SKM-1 (cell line): ENCODE measurements around the gene SCOC.
"Not testable (repeated sequence)": the region's sequence is repeated elsewhere in the genome, so short reads cannot be mapped to it uniquely, and the experiment has no call there.

ENCODE experiments used
- DNase-seq: peaks from one replicate; lab custom pipeline; 2025; ENCODE audit not compliant: unreplicated experiment; lab: John Stamatoyannopoulos, UW

The SCOC gene

DNA sequence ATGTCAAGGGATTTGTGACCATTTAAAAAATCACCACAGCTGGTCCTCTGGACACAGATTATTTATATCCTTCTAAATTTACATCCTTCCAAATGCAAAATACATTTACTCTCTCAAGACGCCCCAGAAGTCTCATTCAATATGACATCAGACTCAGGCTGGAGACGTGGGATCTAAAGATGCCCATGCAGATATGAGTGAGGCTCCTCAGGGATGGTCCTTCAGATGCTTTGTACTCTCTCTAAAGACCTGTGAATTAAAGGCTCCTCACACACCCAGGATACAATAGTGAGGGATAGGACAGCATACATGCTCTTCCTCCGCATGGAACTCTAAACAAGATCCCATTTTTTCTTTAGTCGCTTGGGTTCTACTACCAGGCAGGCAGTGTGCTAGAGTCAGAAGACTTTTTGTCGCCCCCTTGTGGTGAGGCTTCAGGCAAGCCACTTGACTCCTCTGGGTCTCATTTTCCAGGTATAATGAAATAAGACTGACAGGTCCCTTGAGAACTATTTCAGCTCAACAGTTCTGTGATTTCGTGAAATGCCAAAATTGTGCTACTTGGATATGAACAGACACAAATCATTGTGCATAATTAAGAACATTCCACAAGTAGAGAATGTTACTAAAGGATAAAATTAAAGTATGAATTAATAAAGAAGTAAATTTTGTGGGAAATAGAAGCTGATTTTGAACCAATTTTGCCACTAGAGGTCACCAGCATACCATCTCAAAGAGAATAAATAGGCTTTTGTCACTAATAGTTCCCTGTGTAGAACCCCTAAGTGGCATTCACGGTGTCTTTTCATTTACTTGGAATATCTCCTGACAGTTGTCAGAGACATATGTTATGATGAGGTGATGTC, 13.7 kb upstream of the SCOC start:
- peak; percentile 72 for DNase-seq

DNA sequence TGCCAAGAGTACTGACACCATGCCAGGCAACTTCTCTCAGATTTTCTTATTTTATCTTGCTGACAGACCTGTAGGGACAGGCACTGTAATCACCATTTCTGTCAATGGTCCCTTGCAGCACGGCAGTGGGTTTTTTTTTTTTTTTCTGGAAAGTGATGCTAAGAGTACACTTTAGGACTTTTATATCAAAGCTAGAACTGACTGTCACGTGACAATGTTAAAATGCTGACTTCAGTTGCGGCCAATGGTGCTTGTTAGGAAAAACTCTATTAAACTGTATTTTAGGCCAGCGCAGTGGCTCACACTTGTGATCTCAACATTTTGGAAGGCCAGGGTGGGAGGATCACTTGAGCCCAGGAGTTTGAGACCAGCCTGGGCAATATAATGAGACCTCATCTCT, 12.3 kb upstream of the SCOC start:
- DNase-seq: no peak

DNA sequence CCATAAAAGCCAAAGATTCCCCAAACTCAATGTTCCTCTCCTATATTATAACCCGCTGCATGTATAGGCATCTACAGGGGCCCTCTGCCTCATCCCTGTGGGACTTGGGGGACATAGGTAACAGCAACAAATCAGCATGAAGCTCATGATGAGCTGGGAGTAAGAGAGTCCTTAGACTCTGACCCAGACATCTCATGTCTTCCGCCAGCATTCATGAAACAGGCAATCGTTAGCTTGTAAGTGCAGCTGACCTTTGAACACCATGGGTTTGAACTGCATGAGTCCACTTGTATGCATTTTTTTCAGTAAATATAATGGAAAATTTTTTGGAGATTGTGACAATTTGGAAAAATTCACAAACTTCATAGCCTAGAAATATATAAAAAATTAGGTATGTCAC, 10.4 kb upstream of the SCOC start:
- no peak for DNase-seq

DNA sequence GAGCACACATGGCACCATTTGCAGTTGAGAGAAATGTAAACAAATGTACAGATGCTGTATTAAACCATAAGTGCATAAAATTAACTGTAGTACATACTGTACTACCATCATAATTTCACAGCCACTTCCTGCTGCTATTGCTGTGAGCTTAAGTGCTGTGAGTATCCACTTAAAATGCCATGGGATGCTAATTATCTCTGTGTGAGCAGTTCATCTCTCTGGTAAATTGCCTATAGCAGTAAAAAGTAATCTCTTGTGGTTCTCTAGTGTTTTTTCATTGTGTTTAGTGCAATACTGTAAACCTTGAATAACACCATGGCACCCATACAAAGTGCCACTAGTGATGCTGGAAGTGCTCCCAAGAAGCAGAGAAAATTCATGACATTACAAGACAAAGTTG, 9.9 kb upstream of the SCOC start:
- DNase-seq: no peak

DNA sequence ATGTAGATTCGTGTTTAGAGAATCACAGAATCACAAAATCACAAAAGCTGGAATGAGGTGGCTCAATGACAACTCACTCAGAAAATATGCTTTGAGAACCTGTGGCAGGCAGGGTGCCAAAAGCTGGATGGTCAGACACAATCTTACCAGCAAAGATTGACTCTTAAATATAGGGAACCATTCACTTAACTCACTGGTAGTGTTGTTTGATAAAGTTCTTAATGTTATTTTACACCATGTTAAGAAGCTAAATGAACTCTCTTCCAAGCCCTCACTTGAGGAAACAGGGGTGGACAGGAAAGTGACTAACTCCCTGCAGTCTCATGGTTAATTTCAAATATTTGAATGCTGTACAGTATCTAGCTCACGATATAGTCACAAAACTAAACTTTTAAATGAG, 5.7 kb upstream of the SCOC start:
- no peak for DNase-seq

DNA sequence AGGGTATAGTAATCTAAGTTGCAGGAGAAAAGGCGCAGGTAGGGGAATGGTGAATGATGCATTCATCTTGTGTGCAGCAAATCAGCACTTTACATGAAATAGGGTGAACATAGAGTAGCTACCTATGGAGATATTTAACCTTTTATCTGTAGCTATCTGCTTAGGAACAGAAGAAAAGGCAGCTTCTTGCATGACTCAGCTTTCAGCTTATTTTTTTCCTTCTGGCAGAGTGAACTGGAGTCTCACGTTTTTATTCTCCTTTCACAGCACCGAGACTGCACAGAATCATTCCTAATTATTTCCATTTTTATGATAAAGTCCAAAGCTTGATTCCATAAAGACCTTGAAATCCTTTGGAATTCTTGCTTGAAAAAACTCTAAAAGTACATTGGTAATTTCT, 4.8 kb upstream of the SCOC start:
- DNase-seq: no peak

DNA sequence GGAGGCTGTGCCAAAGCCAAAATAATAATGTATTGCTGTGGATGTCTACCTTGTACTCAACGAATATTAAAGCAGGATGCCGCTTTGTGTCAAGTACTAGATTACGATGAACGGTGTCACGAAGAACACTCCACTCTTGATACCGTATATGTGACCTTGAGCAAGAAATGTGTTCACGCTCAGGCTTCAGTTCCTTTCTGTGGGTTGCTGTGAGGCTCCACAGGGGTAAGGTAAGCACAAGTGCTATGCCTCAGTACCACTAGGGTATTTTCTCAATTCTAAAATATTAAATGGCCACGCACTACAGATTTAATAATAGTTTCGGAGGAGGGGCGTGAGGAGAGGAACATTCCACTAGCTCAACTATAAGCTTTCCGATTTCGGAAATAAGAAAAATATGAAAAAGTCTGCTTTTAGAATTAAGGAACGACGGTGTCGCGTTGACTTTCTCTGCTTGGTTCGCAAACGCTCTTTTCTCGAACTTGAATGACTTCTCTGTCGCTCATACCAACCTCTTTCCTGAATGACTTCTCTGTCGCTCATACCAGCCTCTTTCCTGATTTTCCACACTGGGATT, 607 bp upstream of the SCOC start:
- DNase-seq: peak; percentile 61

DNA sequence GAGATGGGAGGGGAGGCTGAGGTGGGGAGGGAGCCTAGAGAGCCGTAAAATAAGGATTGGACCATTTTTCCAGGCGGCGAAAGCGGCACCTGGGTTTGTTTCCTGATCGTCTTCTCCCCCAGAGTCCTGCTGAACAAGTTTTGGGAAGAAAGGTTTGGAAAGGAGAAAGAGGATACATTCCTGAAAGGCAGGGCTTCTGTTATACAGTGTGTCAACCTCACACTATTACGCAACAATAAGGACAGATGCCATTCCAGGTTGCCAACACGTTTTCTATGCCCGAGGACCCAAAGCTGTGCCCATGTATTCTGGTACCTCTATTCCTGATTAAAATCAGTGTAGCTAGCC, 658 bp downstream of the SCOC start:
- DNase-seq: no peak

DNA sequence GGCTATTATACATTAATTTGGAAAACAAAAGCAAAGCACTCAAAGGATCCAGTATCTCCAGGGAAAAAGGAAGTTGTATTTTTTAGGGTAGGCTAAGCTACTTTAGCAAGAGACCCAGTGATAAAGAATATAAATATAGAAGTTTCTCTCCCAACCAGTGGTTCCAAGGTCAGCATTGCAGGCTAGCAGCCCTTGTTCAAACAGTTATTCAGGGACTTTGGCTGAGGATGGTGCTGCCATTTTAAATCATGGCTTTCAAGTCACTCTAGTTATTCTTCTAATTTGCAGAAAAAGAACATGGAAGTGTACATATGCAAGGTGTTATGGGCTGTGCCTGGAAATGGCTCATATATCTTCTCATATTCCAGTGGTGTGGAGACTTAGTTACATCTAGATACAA, 9.3 kb downstream of the SCOC start:
- DNase-seq: no peak

DNA sequence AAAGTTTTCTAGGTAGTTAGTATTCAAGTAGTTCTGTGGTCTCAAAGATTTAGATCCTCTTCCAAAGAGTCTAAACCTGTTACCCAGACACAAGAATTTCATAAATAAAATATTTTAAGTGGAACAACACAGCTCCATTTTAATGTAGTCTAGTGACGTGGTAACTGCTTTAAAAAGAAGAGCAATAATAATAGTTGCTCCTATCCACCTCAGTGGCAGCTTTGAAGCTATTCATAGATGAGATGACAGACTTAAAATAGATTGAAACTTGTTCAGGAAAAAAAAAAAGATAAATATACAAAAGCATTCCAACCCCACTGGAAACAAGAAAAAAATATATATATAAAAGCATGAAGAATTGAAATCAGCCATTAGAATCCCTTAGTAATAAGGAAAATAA, 14.6 kb downstream of the SCOC start:
- no peak for DNase-seq

DNA sequence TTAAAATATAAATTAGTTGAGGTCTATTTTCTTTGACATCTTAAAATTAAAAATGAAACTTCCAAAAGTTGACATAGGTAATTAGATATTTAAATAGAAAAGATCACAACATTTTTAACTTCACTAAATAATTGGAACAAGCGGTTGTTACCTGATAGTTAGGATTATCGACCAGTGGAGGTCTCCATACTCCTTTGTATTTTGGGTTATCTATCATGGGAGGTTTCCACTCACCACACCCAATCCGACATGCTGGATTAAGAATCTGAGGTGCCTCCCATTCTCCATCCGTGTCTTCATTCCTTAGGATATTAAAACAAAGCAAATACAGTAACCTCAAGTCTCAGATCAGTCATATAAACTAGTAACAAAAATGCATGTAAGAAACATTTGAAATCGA, 22.2 kb downstream of the SCOC start:
- no peak for DNase-seq

DNA sequence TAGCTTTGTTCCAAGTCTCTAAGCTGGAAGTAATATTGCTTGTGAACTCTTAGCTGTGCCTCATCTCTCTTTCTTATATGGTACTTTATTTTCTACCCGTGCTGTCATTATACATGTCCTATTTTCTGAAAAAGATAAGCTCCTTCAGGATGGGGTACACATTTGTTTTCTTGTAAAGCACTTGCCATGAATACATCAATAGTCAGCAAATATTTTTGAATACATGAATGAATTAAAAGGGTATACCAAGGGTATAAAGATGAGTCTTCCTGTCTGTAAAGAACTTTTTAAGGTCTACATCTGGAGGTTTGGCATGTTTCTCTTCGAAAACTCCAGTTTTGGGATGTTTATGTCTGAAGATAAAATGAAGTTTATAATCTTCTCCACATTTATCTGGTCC, 26.7 kb downstream of the SCOC start:
- no peak for DNase-seq

DNA sequence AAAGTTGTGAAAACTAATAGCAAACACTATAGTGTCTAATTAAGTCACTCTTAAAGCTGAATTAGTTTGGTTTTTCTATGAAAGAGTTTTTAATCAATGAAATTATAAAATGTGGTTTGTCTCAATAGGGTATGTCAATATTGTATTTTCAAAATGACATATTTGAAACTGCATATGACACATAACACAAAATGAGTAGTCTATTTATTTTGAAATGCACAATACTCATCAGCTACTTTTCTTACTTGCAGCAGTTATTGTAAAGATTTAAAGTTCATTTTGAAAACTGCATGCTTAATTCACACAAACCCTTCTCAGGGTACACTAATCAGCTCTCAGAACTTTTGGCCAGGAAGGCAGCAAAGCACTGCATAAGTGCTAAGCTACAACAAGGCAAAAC, 32.8 kb downstream of the SCOC start:
- DNase-seq: no peak

DNA sequence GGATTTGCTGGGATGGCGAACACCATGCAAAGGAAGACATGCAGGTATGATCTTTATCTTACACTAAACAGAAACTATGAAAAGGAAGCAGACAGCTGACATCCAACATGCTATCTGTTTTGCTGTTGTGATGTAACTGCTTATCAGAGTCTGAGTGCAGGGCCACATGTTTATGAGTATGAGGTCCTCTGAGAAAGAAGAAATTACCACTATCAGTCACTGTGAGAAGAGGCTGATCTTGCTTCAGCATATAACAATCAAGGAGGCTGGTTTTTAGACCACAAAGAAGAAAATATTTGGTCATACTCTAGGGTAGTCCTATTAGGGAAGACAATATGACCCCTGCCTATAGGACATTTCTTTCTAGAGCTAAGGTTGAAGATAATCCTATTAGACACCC, 35.5 kb downstream of the SCOC start:
- DNase-seq: no peak

DNA sequence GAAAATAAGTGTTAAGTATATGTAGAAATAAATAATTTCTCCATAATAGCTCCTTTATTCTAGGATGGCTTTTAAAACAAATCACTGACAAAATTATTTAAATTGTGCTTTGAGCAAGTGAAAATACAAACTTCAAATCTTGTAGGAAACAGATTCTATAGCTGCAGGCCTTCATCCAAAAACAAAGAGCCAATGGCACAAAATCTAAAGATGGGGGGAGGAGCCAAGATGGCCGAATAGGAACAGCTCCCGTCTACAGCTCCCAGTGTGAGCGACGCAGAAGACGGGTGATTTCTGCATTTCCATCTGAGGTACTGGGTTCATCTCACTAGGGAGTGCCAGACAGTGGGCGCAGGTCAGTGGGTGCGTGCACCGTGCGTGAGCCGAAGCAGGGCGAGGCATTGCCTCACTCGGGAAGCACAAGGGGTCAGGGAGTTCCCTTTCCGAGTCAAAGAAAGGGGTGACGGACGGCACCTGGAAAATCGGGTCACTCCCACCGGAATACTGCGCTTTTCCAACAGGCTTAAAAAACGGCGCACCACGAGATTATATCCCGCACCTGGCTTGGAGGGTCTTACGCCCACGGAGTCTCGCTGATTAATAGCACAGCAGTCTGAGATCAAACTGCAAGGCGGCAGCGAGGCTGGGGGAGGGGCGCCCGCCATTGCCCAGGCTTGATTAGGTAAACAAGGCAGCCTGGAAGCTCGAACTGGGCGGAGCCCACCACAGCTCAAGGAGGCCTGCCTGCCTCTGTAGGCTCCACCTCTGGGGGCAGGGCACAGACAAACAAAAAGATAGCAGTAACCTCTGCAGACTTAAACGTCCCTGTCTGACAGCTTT, 39.9 kb downstream of the SCOC start:
- DNase-seq: not testable (repeated sequence)

DNA sequence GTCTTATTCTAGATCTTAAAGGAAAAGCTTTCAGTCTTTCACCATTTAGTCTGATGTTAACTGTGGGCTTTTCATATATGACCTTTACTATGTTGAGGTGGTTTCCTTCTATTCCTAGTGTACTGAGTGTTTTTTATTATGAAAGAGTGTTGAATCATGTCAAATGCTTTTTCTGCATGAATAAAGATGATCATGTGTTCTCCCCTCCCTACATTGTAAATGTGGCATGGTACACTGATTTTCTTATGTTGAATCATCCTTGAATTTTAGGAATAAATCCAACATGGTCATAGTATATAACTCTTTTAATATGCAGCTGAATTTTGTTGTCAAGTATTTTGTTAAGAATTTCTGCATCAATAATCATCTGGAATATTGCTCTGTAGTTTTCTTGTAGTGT, 49.7 kb downstream of the SCOC start:
- DNase-seq: no peak

DNA sequence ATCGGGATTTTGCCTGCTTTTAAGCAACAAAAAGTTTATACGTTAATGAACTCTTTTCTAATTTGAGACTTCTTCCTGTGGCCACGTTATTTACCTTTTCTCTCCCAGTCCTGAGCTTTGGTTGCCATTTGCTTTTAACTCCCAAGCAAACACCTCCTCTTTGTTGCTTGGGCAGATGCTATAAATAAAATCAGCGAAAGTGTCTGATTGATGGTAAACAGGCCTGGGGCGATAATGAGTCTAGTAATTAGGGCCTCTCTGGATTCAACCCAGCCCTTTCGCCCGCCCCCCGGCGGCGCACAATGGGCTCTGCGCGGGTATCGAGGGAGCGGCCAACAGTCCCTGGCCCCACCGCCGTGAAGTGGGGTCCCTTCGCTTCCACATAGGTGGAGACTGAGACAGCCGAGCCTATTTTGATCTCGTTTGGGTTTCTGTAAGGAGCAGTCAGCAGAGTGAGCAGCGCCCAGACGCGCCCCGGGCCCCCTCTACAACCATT, 53.2 kb downstream of the SCOC start:
- peak; percentile 7 for DNase-seq

DNA sequence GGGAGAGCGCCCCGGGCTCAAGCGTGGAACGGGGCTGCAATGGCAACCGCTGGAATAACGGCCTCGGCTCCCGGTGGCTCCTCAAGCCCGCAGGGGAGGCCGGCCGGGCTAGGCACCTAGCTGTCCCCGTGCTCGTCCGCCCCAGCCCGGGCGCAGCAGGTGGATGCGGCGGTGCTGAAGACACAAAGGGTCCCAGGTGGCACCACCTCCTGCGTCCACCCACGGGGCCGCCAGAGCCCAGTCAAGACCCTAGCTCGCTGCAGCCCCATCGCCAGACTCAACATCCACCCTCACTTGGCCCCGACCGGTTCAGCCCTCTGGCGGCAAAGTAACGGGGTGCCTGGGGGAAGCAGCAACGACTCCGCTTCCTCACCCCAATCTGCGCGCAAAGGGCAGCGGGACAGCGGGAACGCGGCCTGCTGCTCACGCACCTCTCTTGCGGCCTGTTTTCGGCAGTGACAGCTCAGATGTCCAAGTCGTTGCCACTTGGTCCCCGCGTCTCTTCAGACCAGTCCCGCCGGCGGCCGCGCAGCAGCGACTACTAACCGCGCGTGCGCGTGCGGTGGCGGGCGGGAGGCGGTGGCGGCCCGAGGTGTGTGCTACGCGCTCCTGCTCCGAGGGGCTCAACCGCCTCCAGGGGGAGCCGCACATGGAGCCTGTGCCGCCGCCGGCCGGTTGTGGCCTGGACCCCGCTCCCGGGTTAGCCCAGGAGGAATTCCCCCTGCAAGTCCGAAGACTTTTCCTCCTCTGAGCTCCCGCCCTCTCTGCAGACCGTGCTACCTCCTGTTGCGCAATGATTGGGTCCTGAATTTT, 53.9 kb downstream of the SCOC start, which contains the start of gene CLGN:
TSS of gene CLGN (minus strand) at position 543 of the 813 bp plus-strand sequence. CDS start 14,570 bp downstream, outside the sequence.
- peak; percentile 76 for DNase-seq

DNA sequence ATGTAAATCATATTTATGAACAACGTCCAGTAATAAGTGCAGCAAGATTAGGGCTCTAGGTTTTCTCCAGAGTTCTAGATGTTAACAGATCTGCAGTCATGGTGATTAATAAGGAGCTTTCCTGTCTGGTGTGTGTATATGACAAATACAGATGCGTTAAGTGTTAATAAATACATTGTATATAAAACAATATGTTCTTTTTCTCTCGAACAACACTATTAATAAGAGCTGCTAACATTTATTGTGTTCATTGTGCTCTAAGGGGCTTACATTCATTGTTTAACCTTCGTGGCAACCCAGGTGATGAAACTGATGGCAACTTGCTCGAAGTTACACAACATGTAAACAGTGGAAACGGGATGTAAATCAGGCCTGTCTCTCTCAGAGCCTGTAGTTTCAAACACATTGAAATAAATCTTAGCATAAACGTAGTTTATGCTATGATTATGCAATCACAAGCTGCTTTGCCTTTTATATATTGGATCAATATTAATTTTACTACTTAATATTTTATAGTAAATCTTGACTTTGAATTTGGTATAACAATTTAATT, 54.5 kb downstream of the SCOC start:
- DNase-seq: peak; percentile 43
